Cerebellar cortex (tissue), 1 donor: ENCODE data around the gene RANBP3.
"Not testable (repeated sequence)": the region's sequence is repeated elsewhere in the genome, so short reads cannot be mapped to it uniquely, and the experiment has no call there.

Source experiments
- DNase-seq: peaks from one replicate; pipeline ENCODE4 v3.0.0-alpha.2; 2015; ENCODE audit warnings: low spot score

The RANBP3 gene

DNA sequence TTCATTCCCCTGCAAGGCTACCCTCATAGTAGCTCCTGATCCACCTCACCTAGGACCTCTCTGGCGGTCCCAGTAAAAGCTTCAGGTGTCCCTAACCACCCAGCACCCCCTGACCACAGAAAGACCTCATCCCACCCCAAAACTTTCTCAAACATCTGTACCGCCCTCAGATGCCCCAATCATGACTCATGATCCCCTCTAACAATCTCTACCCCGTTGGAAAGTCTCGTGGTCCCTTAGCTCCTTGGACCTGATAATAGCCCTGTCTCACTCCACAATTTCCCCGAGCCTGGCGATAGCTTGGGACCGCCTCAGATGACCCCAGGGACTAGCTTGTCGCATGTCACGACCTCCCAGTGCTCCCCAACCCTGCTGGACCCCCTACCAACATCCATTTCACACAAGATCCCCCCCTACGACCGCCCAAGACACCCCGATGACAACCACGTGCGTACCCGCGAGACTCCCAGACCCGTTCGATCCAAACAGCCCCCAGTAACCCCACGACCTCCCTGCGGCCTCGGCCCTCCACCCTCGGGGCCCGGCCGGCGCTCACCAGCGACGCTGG is 74.8 kb downstream of the RANBP3 start:
- DNase-seq, result no peak

DNA sequence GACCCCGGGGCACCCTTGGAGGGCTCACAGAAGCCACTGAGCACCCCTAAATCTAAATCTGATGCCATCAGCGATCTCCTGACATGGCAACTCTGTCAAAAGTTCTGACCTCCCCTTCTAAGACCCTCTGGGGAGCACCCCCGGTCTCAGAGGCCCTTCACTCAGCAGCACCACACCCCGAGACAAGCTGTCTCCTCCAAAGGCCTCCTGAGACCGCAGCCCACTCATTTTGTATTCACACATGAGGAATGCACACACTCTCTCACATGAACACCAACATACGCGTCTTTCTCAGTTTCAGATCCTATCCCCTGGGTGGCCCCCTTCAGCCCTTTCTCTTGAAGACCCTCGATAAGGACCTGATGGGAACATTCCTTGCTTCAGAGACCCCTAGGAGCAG is 77.0 kb downstream of the RANBP3 start:
- DNase-seq, result no peak

DNA sequence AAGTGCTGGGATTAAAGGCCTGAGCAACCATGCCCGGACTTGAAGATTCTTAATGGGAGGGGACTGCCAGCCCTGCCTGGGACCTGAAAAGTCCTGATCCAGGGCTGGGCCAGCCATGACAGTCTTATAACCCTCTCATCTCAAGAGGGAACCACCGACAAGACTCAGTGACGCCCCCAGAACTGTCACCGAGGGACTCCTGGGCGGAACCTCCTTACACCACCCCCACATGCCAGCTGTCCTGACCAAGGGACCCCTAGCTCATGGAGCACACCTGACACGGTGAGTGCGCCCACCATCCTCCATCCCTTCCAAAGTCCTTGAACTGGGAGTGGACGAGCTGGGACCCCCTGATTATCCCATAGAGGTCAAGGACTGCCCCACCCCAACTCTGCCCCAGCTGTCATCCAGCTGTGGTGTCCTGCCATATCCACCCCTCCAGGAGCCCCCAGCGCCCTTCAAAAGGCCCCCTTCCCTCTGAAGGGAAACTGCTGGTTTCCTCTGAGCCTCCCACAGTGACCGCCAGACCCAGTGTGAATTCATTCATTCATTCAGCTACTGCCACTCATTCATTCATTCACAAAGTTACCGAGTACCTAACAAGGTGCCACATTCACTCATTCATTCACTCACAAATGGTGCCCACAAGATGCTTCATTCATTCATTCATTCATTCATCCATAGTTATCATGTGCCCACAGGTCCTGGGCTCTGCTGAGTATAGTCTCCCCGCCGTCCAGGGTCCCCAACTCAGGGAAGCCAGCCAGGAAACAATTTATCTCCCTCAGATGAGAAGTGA is 78.0 kb downstream of the RANBP3 start:
- DNase-seq, result no peak

DNA sequence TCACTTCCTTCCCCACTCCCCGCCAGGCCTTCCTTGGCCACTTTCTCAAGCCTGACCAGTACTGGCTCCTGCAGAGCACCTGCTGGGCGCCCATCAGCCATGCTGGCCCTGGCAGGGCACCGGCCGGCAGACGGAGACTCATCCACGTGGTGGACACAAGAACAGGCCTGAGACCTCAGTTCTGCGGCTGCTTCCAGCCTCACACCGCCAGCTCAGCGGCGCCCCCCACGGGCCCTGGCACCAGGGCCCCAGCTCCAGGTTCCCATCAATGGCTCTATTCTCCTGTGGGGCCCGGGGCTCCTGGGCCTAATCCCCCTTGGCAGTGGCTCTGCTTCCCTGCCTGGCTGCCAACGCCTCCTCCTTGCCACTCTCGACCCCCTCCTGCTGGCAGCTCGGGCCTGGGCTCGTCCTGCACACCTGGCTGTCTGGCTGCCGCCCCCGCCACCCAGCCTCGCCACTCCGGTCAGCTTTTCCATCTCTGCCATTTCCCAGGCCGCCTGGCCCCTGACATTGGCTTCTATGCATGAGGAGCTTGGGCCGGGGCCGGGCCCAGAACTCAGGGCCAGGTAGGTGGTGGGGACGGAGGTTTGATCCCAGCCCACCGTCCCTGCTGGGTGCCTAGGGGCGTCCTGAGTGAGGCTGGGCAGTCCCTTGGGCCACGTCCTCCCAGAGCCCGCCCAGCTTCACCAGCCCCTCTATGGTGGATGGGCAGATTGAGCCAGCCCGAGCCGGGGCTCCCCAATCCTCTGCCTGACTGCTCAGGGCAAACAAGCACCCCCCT is 80.6 kb downstream of the RANBP3 start:
- peak; percentile 56 for DNase-seq

DNA sequence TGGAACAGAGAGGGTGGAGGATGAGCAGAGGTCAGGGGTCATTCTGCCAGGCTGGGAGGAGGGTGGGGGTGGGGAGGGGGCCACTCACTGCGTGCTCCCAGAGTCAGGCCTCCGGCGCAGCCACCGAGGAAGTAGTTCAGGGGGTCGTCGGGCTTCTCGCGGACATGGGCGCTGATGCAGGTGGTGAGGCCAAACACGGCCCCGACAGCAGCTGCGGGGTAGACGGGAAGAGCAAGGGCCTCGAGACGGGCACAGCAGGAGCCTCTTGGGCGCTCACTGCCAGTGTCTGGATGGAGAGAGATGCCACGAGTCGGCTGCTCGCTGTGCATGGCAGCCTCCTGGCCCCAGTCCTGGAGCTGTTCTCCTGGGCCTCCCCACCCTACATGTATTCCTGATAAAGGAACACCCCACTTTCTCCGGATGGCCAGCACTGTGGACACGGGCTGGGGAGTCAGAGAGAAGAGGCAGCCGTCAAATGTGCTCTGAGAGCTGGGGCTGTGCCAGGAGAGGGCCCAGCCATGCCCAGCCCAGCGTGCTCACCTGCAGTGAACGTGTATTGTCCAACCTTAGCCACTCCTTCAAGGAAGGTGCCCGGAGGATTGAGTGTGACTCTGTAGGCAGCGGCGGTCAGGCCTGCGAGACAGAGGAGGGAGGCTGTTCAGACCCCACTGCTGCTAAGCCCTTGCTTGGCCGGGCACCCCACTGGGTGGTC is 81.4 kb downstream of the RANBP3 start:
- DNase-seq, result no peak

DNA sequence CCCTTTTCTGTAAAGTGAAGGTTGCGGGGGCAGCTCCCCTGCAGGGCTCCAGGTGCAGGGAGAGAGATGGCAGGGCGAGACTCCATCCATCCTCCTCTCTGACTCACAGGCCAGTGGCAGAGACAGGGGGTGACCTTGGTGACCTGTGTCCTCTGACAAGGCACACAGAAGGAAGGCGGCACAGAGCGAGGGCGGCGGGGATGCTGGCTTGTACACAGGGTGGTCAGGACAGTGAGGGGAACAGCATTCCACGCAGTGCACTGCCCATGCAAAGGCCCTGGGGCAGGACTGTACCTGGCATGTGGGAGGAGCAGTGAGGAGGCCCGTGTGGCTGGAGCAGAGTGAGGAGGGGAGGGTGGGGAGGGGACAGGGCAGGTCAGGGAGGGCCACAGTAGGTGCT is 82.0 kb downstream of the RANBP3 start:
- DNase-seq, result no peak

GRCh38 chr19:5895409-5895808 is 82.5 kb downstream of the RANBP3 start:
- no peak for DNase-seq

- no peak for DNase-seq
Measured at GRCh38 chr19:5894704-5895349, 83.1 kb downstream of the RANBP3 start.

DNA sequence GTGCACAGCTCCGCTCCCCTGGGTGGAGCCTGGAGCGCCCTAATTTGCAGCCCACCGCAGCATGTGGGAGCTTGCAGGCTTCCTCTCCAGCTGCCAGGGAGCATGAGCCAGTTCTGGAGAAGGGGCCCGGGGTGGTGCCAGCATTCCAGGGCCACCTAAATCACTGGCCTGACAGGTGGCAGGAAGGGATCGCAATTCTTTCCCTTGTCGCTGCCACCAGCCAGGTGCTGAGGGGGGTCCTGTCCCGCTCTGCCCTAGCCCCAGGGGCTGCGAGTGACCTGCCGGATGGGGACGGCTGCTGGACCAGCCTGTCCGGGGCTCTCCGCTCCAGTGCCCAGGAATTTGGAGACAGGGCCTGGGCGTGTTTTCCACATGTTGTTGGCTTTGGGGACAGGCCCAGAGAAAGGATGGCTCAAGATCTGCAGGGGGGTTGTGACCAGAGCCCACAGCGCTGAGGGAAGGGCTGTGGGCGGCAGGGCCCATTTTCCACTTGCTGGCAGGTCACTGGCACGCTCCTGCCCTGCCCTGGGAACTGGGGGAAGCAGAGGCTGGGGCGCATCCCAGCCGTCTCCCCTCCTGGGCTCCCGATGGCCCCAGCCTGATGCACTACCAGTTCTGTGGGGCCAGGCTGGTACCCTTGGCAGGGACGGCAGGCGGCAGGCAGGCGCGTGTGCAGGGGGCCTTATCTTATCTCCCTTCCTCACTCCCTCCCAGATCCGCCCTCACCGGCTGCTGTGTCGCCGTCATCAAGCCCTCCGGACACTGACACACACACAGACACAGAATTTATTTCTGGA is 83.8 kb downstream of the RANBP3 start:
- no peak for DNase-seq

- no peak for DNase-seq
Measured at GRCh38 chr19:5893296-5893903, 84.5 kb downstream of the RANBP3 start.

GRCh38 chr19:5892772-5893275 is 85.1 kb downstream of the RANBP3 start:
- no peak for DNase-seq

GRCh38 chr19:5891938-5892771 is 85.8 kb downstream of the RANBP3 start:
- no peak for DNase-seq

- no peak for DNase-seq
Measured at GRCh38 chr19:5891572-5891937, 86.4 kb downstream of the RANBP3 start.

- DNase-seq, result no peak
Measured at GRCh38 chr19:5890099-5890498, 87.8 kb downstream of the RANBP3 start.

DNA sequence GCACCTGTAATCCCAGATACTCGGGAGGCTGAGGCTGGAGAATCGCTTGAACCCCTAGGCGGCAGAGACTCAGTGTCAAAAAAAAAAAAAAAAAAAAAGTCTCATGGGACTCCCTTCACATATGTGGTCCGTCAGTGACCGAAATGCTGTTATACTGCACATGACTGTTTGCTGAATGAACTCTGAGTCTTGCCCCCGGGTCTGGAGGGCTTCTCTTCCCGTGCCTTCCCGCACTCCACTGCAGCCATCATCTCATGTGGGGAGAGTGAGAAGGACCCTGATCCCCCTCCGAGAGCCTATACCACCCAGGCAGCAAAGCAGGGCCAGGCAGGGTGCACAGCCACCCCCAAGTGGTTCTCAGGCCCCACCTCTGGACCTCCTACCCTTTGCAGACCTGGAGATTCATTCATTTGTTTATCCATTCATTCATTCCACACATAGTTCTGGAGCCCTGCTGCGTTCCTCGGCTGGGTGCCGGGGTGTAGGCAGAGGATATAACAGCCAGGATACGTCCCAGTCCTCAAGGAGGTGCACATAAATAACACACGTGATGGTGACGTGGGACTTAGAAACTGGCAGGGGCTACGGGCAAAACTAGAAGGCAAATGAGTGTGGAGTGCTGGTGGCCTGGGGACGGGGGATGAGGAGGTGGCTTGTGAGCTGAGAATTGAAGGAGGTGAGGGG is 88.5 kb downstream of the RANBP3 start:
- no peak for DNase-seq

- DNase-seq, result not testable (repeated sequence)
Measured at GRCh38 chr19:5884065-5884811, 93.7 kb downstream of the RANBP3 start.

DNA sequence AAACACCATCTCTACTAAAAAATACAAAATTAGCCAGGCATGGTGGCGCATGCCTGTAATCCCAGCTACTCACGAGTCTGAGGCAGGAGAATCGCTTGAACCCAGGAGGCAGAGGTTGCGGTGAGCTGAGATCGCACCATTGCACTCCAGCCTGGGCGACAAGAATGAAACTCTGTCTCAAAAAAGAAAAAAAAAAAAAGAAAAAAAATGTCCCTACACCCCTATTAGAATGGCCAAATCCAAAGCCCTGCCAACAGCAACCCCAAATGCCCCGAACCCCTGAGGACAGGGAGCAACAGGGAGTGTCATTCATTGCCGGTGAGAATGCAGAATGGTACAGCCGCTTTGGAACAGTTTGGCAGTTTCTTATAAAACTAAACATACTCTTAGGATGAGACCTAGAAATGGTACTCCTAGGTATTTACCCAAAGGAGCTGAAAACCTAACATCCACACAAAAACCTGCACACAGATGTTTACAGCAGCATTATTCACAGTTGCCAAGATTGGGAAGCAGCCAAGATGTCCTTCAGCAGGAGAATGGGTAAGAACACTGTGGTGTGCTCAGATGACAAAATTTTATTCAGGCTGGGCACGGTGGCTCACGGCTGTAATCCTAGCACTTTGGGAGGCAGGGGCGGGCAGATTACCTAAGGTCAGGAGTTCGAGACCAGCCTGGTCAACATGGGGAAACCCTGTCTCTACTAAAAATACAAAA is 94.6 kb downstream of the RANBP3 start:
- DNase-seq, result not testable (repeated sequence)
